ENCODE data around the gene JARID2. TPM values are rescaled to one million over a fixed set of nuclear protein-coding genes. Genes with fewer than 3 reads are reported as not detected.

Gene JARID2
- total and polyA plus RNA-seq, 2 of the 8 experiments (the other 6 are each of a cell fraction or from before 2014, with no cell fraction given) = 60.1 to 239 TPM

DNA sequence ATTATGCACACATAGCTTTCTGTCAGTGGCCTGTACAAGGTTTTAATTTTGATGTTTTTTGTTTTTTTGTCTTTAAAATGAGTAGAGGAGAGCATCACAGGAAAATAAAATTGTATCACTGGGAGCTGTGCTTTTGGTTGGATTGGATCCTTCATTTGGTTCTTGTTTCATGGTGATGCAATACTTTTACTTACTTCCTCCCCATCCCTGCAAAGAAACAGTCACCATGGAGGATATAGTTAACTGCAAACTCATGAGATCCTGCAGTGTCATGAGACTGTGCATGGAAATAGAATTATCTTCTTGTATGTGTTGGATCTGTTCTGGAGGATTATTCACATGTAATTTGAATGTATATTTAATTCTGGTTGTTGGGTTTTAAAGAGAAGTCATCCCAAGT lies 122.3 kb downstream of the JARID2 start:
- ChIA-PET CTCF (ENCODE audit: partially characterized antibody) (interaction anchor here (0.6 to 2.2 kb wide), 4 partner anchors 13 to 101 kb away, joined by 4 to 6 read pairs (median 6); no protein-coding TSS in a partner anchor), POLR2A (ENCODE audit: partially characterized antibody) (interaction anchor here (0.6 to 0.8 kb wide), 2 partner anchors 11 to 494 kb away, joined by 3 read pairs; no protein-coding TSS in a partner anchor)
- H3K4me2 ChIP-seq (ENCODE audit: insufficient read depth in 1 of 2, low read depth in 2 of 2, low read length in 2 of 2) = no peak overlapping the region
- no peak overlapping the region for H4K91ac ChIP-seq (replicated peaks; ENCODE audit: insufficient read length, low read length)
- H3K9ac ChIP-seq (replicated peaks in 1 of 4; ENCODE audit: extremely low read depth in 1 of 4, low read depth in 3 of 4, low read length in 3 of 4) = no peak overlapping the region
- H3K9me3 ChIP-seq (ENCODE audit: insufficient read depth in 2 of 2, low read depth in 1 of 2, low read length in 1 of 2) = no peaks in the 10 kb centered on the region
- no peak overlapping the region for H3K56ac ChIP-seq (replicated peaks; ENCODE audit: insufficient read length, low read depth, low read length)
- no peak overlapping the region for H2BK15ac ChIP-seq (ENCODE audit: low read length)
- H3K18ac ChIP-seq (ENCODE audit: extremely low read depth, low read length) = no peak overlapping the region
- H4K5ac ChIP-seq (ENCODE audit: insufficient read length, low read depth, low read length) = no peak overlapping the region
- FAIRE-seq (no peak), DNase-seq (ENCODE audit: low read depth in 1 of 2, low spot score in 2 of 2) (no peak)
- H2BK5ac ChIP-seq (ENCODE audit: low read depth, low read length) = no peak overlapping the region
- H3K4me1 ChIP-seq (replicated peaks in 1 of 4; ENCODE audit: control insufficient read depth in 3 of 4, insufficient read depth in 4 of 4, low read length in 3 of 4) = peaks cover 10 to 35% (median 26%) of the 10 kb centered on the region in 4 experiments
- H2BK20ac ChIP-seq (ENCODE audit: low read length) = no peak overlapping the region
- no peak overlapping the region for H2BK12ac ChIP-seq (ENCODE audit: low read depth, low read length)
- no peaks in the 10 kb centered on the region for H3K27me3 ChIP-seq (replicated peaks in 1 of 4; ENCODE audit: control insufficient read depth in 3 of 4, extremely low read depth in 1 of 4, insufficient read depth in 3 of 4, low read length in 3 of 4)
- H4K8ac ChIP-seq (ENCODE audit: extremely low read depth, insufficient read depth, low read length) = no peak overlapping the region
- H3K4me3 ChIP-seq (ENCODE audit: extremely low read depth in 1 of 4, insufficient read depth in 2 of 4, low read depth in 3 of 4, low read length in 4 of 4) = no peak overlapping the region
- no peak overlapping the region for H2AK5ac ChIP-seq (ENCODE audit: low read depth, low read length)
- peaks cover 0 to 3% (median under 1%) of the 10 kb centered on the region in 4 experiments; a peak in 3 of 8 replicates for H3K36me3 ChIP-seq (ENCODE audit: control insufficient read depth in 2 of 4, insufficient read depth in 4 of 4, low read length in 3 of 4)
- H3K23ac ChIP-seq (ENCODE audit: insufficient read length) = no peak overlapping the region
- no peak overlapping the region for H3K14ac ChIP-seq (ENCODE audit: insufficient read length)
- peaks cover 68 to 74% of the 10 kb centered on the region in 2 experiments for H4K20me1 ChIP-seq (replicated peaks in 1 of 2; ENCODE audit: control insufficient read depth in 1 of 2, insufficient read depth in 2 of 2, low read length in 2 of 2)
- no peaks in the 10 kb centered on the region for H3K23me2 ChIP-seq (ENCODE audit: low read depth, low read length)
- peaks cover 13% of the 10 kb centered on the region for H3K79me1 ChIP-seq (ENCODE audit: low read depth, low read length)
- no peak for TF ChIP-seq PHF8 (conservative IDR thresholded peaks at IDR 0.05; ENCODE audit: low read depth, low read length)
- peak; percentile 80; the same call in 1 of the 2 replicates for TF ChIP-seq CEBPB (IDR thresholded peaks at IDR 0.05; ENCODE audit: low read depth, low read length)
- H2AFZ ChIP-seq (ENCODE audit: low read length) = no peak overlapping the region
- H3K27ac ChIP-seq (ENCODE audit: low read depth, low read length) = no peak overlapping the region
- H2BK120ac ChIP-seq (replicated peaks; ENCODE audit: low read depth, low read length) = no peak overlapping the region
- peaks cover 90 to 100% of the 10 kb centered on the region in 2 experiments for H3K79me2 ChIP-seq (ENCODE audit: control insufficient read depth in 1 of 2, insufficient read depth in 2 of 2, low read length in 2 of 2)
- no peak overlapping the region for H3K4ac ChIP-seq (replicated peaks; ENCODE audit: insufficient read length, low read depth, low read length)
